WERI-Rb-1 (cell line): ENCODE data around the gene ST6GALNAC3.

ENCODE experiments used
- DNase-seq: peaks from one replicate; pipeline ENCODE4 v3.0.0-alpha.2; 2020
- H3K27ac ChIP-seq: fragments of 250-450 bp; sonication (Bioruptor Pico); 2 replicates; pipeline ENCODE4 v1.5.1; 2020; ENCODE audit warnings: mild to moderate bottlenecking, moderate library complexity
- H3K27me3 ChIP-seq: fragments of 250-450 bp; sonication (Bioruptor Pico); 2 replicates; pipeline ENCODE4 v1.5.1; 2021; ENCODE audit warnings: mild to moderate bottlenecking, low read depth, moderate library complexity; ENCODE audit not compliant: insufficient read depth, severe bottlenecking
- H3K36me3 ChIP-seq: fragments of 250-450 bp; sonication (Bioruptor Pico); 2 replicates; pipeline ENCODE4 v1.5.1; 2020; ENCODE audit warnings: mild to moderate bottlenecking, moderate library complexity
- H3K4me3 ChIP-seq: 2 replicates; pipeline ENCODE4 v1.5.1; 2011; ENCODE audit warnings: low read depth, mild to moderate bottlenecking, control low read depth, low read length
- H3K9me3 ChIP-seq: fragments of 250-450 bp; sonication (Bioruptor Pico); 2 replicates; pipeline ENCODE4 v1.5.1; 2021; ENCODE audit warnings: mild to moderate bottlenecking, moderate library complexity; ENCODE audit not compliant: severe bottlenecking
- CTCF ChIP-seq: IDR thresholded peaks from 2 replicates; pipeline ENCODE4 v1.5.1; 2011; ENCODE audit warnings: low read depth, mild to moderate bottlenecking, control low read depth, inconsistent platforms, low read length

Gene ST6GALNAC3

GRCh38 chr1:76147917-76148316, 73.4 kb downstream of the ST6GALNAC3 start:
- H3K4me3 ChIP-seq, result no peak overlapping the region
- no peak for TF ChIP-seq CTCF
- H3K9me3 ChIP-seq, result no peaks in the 10 kb centered on the region

GRCh38 chr1:76148460-76148859, 73.9 kb downstream of the ST6GALNAC3 start:
- DNase-seq, result no peak
- H3K36me3 ChIP-seq, result no peaks in the 10 kb centered on the region
- no peaks in the 10 kb centered on the region for H3K9me3 ChIP-seq
- no peak overlapping the region for H3K27ac ChIP-seq
- H3K4me3 ChIP-seq, result no peak overlapping the region
- no peak for TF ChIP-seq CTCF
- H3K27me3 ChIP-seq, result peaks cover 4% of the 10 kb centered on the region

More at GRCh38 chr1:76147917-76148316, 73.4 kb downstream of the ST6GALNAC3 start:
- no peak for DNase-seq
- Histone ChIP-seq H3K36me3 (no peaks in the 10 kb centered on the region), H3K27me3 (peaks cover 4% of the 10 kb centered on the region), H3K27ac (no peak overlapping the region)

GRCh38 chr1:76153841-76154205, 79.3 kb downstream of the ST6GALNAC3 start:
- TF ChIP-seq CTCF, result no peak
- no peak for DNase-seq
- no peak overlapping the region for H3K4me3 ChIP-seq
- H3K36me3 ChIP-seq, result no peaks in the 10 kb centered on the region
- no peaks in the 10 kb centered on the region for H3K9me3 ChIP-seq
- H3K27me3 ChIP-seq, result no peaks in the 10 kb centered on the region
- H3K27ac ChIP-seq, result no peak overlapping the region

- no peaks in the 10 kb centered on the region for H3K9me3 ChIP-seq
- H3K36me3 ChIP-seq, result no peaks in the 10 kb centered on the region
- peak; percentile 95 for TF ChIP-seq CTCF
- no peaks in the 10 kb centered on the region for H3K27me3 ChIP-seq
- peak overlapping the region; percentile 54 for H3K4me3 ChIP-seq
- peak; percentile 80 for DNase-seq
- H3K27ac ChIP-seq, result no peak overlapping the region
Observed at GRCh38 chr1:76154206-76154956, 79.8 kb downstream of the ST6GALNAC3 start.

GRCh38 chr1:76156987-76157386, 82.4 kb downstream of the ST6GALNAC3 start:
- Histone ChIP-seq H3K4me3 (no peak overlapping the region), H3K36me3 (no peaks in the 10 kb centered on the region), H3K27me3 (no peaks in the 10 kb centered on the region), H3K27ac (no peak overlapping the region), H3K9me3 (no peaks in the 10 kb centered on the region)
- TF ChIP-seq CTCF, result no peak
- no peak for DNase-seq

- H3K27ac ChIP-seq, result no peak overlapping the region
- H3K9me3 ChIP-seq, result no peaks in the 10 kb centered on the region
- no peak for DNase-seq
- no peaks in the 10 kb centered on the region for H3K27me3 ChIP-seq
- no peak for TF ChIP-seq CTCF
- no peaks in the 10 kb centered on the region for H3K36me3 ChIP-seq
- H3K4me3 ChIP-seq, result no peak overlapping the region
Observed at GRCh38 chr1:76158126-76158525, 83.6 kb downstream of the ST6GALNAC3 start.
